A549 (cell line): Measurements from ENCODE around the gene IL1RL2.

ENCODE experiments used
- CTCF ChIP-seq: fragments of >200 bp; sonication (Bioruptor Twin); formaldehyde crosslinking; IDR thresholded peaks from 3 replicates; pipeline ENCODE4 v1.5.1; 2016
- EP300 ChIP-seq, 2 experiments: fragments of >200 bp; sonication (Bioruptor Twin); formaldehyde crosslinking; IDR thresholded peaks; 2 replicates in 1 of 2; 3 replicates in 1 of 2; pipeline ENCODE4 v1.6.1; 2016 to 2017
- MAX ChIP-seq: IDR thresholded peaks from 2 replicates; pipeline ENCODE4 v1.6.1; 2012
- POLR2A ChIP-seq: IDR thresholded peaks from 2 replicates; pipeline ENCODE4 v1.6.1; 2012; ENCODE audit warnings: mild to moderate bottlenecking, low read length

- TF ChIP-seq CTCF (no peak), MAX (no peak), POLR2A (no peak), EP300 (IDR thresholded peaks at IDR 0.05) (no peak)
These were observed 92.5 kb downstream of the IL1RL2 start for GRCh38 chr2:102279391-102279735.
